ENCODE data around the gene TMEM72. TPM values are rescaled to one million over a fixed set of nuclear protein-coding genes. Genes with fewer than 3 reads are reported as not detected.

Gene TMEM72
- total RNA-seq, 3 donors from 2014 or later, result not detected

DNA sequence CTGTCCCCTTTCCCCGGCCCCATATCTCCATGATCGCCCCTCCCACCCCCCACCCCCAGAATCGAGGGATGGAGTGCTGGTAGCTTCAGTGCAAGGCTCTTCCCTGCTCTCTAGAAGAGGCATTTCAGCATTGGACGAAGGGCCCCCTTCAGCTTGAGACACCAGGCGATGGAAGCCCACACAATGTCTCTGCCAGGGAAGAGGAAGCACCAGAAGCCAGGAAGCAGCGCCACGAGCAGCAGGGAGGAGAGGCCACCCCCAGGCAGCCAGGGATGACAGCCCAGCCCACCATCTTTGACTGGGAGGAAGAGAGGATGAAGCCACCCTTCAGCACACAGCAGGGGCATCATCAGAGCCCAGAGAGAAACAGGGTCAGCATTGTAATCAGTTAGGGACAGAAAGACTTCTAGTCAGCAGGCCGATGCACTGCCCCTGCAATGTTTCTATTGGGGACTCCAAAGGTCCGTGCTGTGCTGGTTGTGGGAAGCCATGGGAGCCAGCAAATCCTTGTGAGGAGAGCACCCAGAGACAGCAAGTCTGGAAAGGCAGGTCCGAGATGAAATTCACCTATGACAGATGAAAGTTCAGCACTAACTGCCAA is 15.7 kb downstream of the TMEM72 start:
- Histone ChIP-seq H3K9me3 (no peaks in the 10 kb centered on the region), H3K36me3 (no peaks in the 10 kb centered on the region), H3K4me1 (no peaks in the 10 kb centered on the region), H3K4me3 (no peak overlapping the region), H3K27ac (no peak overlapping the region), H3K27me3 (no peaks in the 10 kb centered on the region)
- TF ChIP-seq, protein P1, sequence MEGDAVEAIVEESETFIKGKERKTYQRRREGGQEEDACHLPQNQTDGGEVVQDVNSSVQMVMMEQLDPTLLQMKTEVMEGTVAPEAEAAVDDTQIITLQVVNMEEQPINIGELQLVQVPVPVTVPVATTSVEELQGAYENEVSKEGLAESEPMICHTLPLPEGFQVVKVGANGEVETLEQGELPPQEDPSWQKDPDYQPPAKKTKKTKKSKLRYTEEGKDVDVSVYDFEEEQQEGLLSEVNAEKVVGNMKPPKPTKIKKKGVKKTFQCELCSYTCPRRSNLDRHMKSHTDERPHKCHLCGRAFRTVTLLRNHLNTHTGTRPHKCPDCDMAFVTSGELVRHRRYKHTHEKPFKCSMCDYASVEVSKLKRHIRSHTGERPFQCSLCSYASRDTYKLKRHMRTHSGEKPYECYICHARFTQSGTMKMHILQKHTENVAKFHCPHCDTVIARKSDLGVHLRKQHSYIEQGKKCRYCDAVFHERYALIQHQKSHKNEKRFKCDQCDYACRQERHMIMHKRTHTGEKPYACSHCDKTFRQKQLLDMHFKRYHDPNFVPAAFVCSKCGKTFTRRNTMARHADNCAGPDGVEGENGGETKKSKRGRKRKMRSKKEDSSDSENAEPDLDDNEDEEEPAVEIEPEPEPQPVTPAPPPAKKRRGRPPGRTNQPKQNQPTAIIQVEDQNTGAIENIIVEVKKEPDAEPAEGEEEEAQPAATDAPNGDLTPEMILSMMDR (IDR thresholded peaks at IDR 0.05), result no peak
- TF ChIP-seq POLR2A (IDR thresholded peaks at IDR 0.05) (no peak), POLR2AphosphoS5 (IDR thresholded peaks at IDR 0.05) (no peak)
- intact Hi-C loops (cut with DNase I; ENCODE audit: low total_unique reads), result no loop called here
- DNase-seq (ENCODE audit: low spot score in 2 of 2), result no peak

DNA sequence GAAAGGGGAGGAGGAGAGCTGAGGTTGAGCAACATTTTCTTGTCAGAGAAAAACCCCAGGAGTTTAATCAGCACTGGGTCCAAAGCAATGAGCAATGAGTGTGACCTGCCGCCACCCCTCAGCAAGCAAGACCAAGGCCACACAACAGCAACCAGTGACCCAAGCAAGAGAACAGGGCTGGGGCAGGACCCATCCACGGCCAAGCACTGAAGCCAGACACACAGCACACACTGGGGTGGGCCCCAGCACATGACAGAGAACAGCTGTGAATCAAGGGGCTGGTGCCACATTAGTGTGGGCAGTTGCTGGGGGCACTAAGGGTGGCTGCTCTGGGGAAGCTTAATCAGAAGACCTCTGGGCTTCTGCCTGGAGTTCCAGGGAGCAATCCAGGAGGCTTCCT is 16.2 kb downstream of the TMEM72 start:
- Histone ChIP-seq H3K4me1 (no peaks in the 10 kb centered on the region), H3K4me3 (no peak overlapping the region), H3K9me3 (no peaks in the 10 kb centered on the region), H3K36me3 (no peaks in the 10 kb centered on the region), H3K27ac (no peak overlapping the region), H3K27me3 (no peaks in the 10 kb centered on the region)
- no peak for TF ChIP-seq POLR2A (IDR thresholded peaks at IDR 0.05)
- no peak for TF ChIP-seq POLR2AphosphoS5 (IDR thresholded peaks at IDR 0.05)
- TF ChIP-seq, protein P1 (IDR thresholded peaks at IDR 0.05), result no peak
- intact Hi-C loops (cut with DNase I; ENCODE audit: low total_unique reads), result no loop called here
- no peak for DNase-seq (ENCODE audit: low spot score in 2 of 2)

GRCh38 chr10:44928462-44928861 is 17.3 kb downstream of the TMEM72 start:
- no peaks in the 10 kb centered on the region for H3K27me3 ChIP-seq
- no peak overlapping the region for H3K4me3 ChIP-seq
- peaks cover 0 to 6% of the 10 kb centered on the region in 2 donors for H3K4me1 ChIP-seq
- H3K9me3 ChIP-seq, result no peaks in the 10 kb centered on the region
- no peak overlapping the region for H3K27ac ChIP-seq
- H3K36me3 ChIP-seq, result no peaks in the 10 kb centered on the region
- intact Hi-C loops (cut with DNase I; ENCODE audit: low total_unique reads), result no loop called here
- TF ChIP-seq POLR2A (IDR thresholded peaks at IDR 0.05) (no peak), POLR2AphosphoS5 (IDR thresholded peaks at IDR 0.05) (no peak)
- TF ChIP-seq, protein P1 (IDR thresholded peaks at IDR 0.05), result no peak
- DNase-seq (ENCODE audit: low spot score in 2 of 2), result no peak

- H3K4me1 ChIP-seq, result peaks cover 0 to 6% of the 10 kb centered on the region in 2 donors
- H3K36me3 ChIP-seq, result no peaks in the 10 kb centered on the region
- no peaks in the 10 kb centered on the region for H3K27me3 ChIP-seq
- H3K27ac ChIP-seq, result no peak overlapping the region
- no peaks in the 10 kb centered on the region for H3K9me3 ChIP-seq
- DNase-seq (ENCODE audit: low spot score in 2 of 2), result no peak
- intact Hi-C loops (cut with DNase I; ENCODE audit: low total_unique reads), result no loop called here
- H3K4me3 ChIP-seq, result no peak overlapping the region
- TF ChIP-seq POLR2A (IDR thresholded peaks at IDR 0.05) (no peak), POLR2AphosphoS5 (IDR thresholded peaks at IDR 0.05) (no peak)
- TF ChIP-seq, protein P1 (IDR thresholded peaks at IDR 0.05), result no peak
Measured at GRCh38 chr10:44929356-44930255, 18.5 kb downstream of the TMEM72 start.

Measured in breast epithelium (tissue), 4 donors.